Measurements from ENCODE around the gene CDK5R1. TPM values are rescaled to one million over a fixed set of nuclear protein-coding genes. Genes with fewer than 3 reads are reported as not detected.

The CDK5R1 gene
- total and polyA plus RNA-seq, 2 experiments from 2014 or later: 0.63 to 1.2 TPM

- WGBS, 2 experiments (ENCODE audit: low coverage in 1 of 2, low lambda C conversion rate in 2 of 2, missing lambda C conversion rate in 2 of 2): 62 to 63% methylated on average over 4 of the region's 4 CpGs
- Histone ChIP-seq H3K36me3 (ENCODE audit: low read depth) (no peaks in the 10 kb centered on the region; the same call in 1 of the 2 replicates), H3K9me2 (ENCODE audit: insufficient read depth) (no peaks in the 10 kb centered on the region), H4K20me1 (ENCODE audit: insufficient read depth) (no peaks in the 10 kb centered on the region), H3K9me3 (ENCODE audit: low read depth) (no peaks in the 10 kb centered on the region), H3K9ac (no peak overlapping the region), H3K4me2 (ENCODE audit: unreplicated experiment) (no peak overlapping the region), H3K4me1 (ENCODE audit: insufficient read depth) (no peaks in the 10 kb centered on the region), H3K79me2 (ENCODE audit: insufficient read depth) (no peaks in the 10 kb centered on the region), H3K27ac (no peak overlapping the region), H2AFZ (no peak overlapping the region), H3K4me3 (no peak overlapping the region), H3K27me3 (replicated peaks; ENCODE audit: insufficient read depth) (no peaks in the 10 kb centered on the region), H3F3A (ENCODE audit: insufficient read depth) (no peaks in the 10 kb centered on the region)
- no peak for DNase-seq
- in situ Hi-C loops (cut with MboI): no loop called here
- TF ChIP-seq EZH2 (IDR thresholded peaks at IDR 0.05; ENCODE audit: insufficient read depth, poor library complexity, severe bottlenecking) (no peak), EZH2phosphoT487 (IDR thresholded peaks at IDR 0.05; ENCODE audit: insufficient read depth, low read depth) (no peak)
Observed at GRCh38 chr17:32527146-32527545, 40.4 kb downstream of the CDK5R1 start.

GRCh38 chr17:32528825-32529224, 42.0 kb downstream of the CDK5R1 start:
- Histone ChIP-seq H3K79me2 (ENCODE audit: insufficient read depth) (no peaks in the 10 kb centered on the region), H3K36me3 (ENCODE audit: low read depth) (no peaks in the 10 kb centered on the region; the same call in 1 of the 2 replicates), H3K27ac (no peak overlapping the region), H3K27me3 (replicated peaks; ENCODE audit: insufficient read depth) (no peaks in the 10 kb centered on the region), H2AFZ (no peak overlapping the region), H4K20me1 (ENCODE audit: insufficient read depth) (no peaks in the 10 kb centered on the region), H3F3A (ENCODE audit: insufficient read depth) (no peaks in the 10 kb centered on the region), H3K9me2 (ENCODE audit: insufficient read depth) (no peaks in the 10 kb centered on the region), H3K9me3 (ENCODE audit: low read depth) (no peaks in the 10 kb centered on the region), H3K4me3 (no peak overlapping the region), H3K9ac (no peak overlapping the region), H3K4me2 (ENCODE audit: unreplicated experiment) (no peak overlapping the region), H3K4me1 (ENCODE audit: insufficient read depth) (no peaks in the 10 kb centered on the region)
- WGBS, 2 experiments (ENCODE audit: low coverage in 1 of 2, low lambda C conversion rate in 2 of 2, missing lambda C conversion rate in 2 of 2): 85 to 91% methylated on average over 7 of the region's 7 CpGs
- no peak for DNase-seq
- TF ChIP-seq EZH2 (IDR thresholded peaks at IDR 0.05; ENCODE audit: insufficient read depth, poor library complexity, severe bottlenecking): no peak
- no peak for TF ChIP-seq EZH2phosphoT487 (IDR thresholded peaks at IDR 0.05; ENCODE audit: insufficient read depth, low read depth)
- in situ Hi-C loops (cut with MboI): no loop called here

GRCh38 chr17:32529604-32530003, 42.8 kb downstream of the CDK5R1 start:
- TF ChIP-seq EZH2 (IDR thresholded peaks at IDR 0.05; ENCODE audit: insufficient read depth, poor library complexity, severe bottlenecking) (no peak), EZH2phosphoT487 (IDR thresholded peaks at IDR 0.05; ENCODE audit: insufficient read depth, low read depth) (no peak)
- Histone ChIP-seq H3K4me3 (no peak overlapping the region), H3K36me3 (ENCODE audit: low read depth) (no peaks in the 10 kb centered on the region; the same call in 1 of the 2 replicates), H3K9ac (no peak overlapping the region), H3F3A (ENCODE audit: insufficient read depth) (no peaks in the 10 kb centered on the region), H3K9me2 (ENCODE audit: insufficient read depth) (no peaks in the 10 kb centered on the region), H3K4me2 (ENCODE audit: unreplicated experiment) (no peak overlapping the region), H4K20me1 (ENCODE audit: insufficient read depth) (no peaks in the 10 kb centered on the region), H3K79me2 (ENCODE audit: insufficient read depth) (no peaks in the 10 kb centered on the region), H3K27me3 (replicated peaks; ENCODE audit: insufficient read depth) (no peaks in the 10 kb centered on the region), H2AFZ (no peak overlapping the region), H3K27ac (no peak overlapping the region), H3K9me3 (ENCODE audit: low read depth) (no peaks in the 10 kb centered on the region), H3K4me1 (ENCODE audit: insufficient read depth) (no peaks in the 10 kb centered on the region)
- WGBS, 2 experiments (ENCODE audit: low coverage in 1 of 2, low lambda C conversion rate in 2 of 2, missing lambda C conversion rate in 2 of 2): 68 to 72% methylated on average over 10 of the region's 10 CpGs
- DNase-seq: no peak
- in situ Hi-C loops (cut with MboI): no loop called here

GRCh38 chr17:32533296-32533695, 46.5 kb downstream of the CDK5R1 start:
- Histone ChIP-seq H2AFZ (no peak overlapping the region), H3K4me2 (ENCODE audit: unreplicated experiment) (no peak overlapping the region), H3K27me3 (replicated peaks; ENCODE audit: insufficient read depth) (no peaks in the 10 kb centered on the region), H3K4me3 (no peak overlapping the region), H3K9ac (no peak overlapping the region), H3K9me3 (ENCODE audit: low read depth) (no peaks in the 10 kb centered on the region), H3F3A (ENCODE audit: insufficient read depth) (no peaks in the 10 kb centered on the region), H4K20me1 (ENCODE audit: insufficient read depth) (no peaks in the 10 kb centered on the region), H3K36me3 (ENCODE audit: low read depth) (no peaks in the 10 kb centered on the region; the same call in 1 of the 2 replicates), H3K4me1 (ENCODE audit: insufficient read depth) (0 out of 2 replicates have a peak, but pooled peaks cover 9% of the 10 kb centered on the region), H3K79me2 (ENCODE audit: insufficient read depth) (no peaks in the 10 kb centered on the region), H3K27ac (no peak overlapping the region), H3K9me2 (ENCODE audit: insufficient read depth) (no peaks in the 10 kb centered on the region)
- TF ChIP-seq EZH2phosphoT487 (IDR thresholded peaks at IDR 0.05; ENCODE audit: insufficient read depth, low read depth) (no peak), EZH2 (IDR thresholded peaks at IDR 0.05; ENCODE audit: insufficient read depth, poor library complexity, severe bottlenecking) (no peak)
- 93 to 96% methylated on average over 3 of the region's 3 CpGs for WGBS, 2 experiments (ENCODE audit: low coverage in 1 of 2, low lambda C conversion rate in 2 of 2, missing lambda C conversion rate in 2 of 2)
- in situ Hi-C loops (cut with MboI): no loop called here
- DNase-seq: no peak
